ENCODE data around the gene PXDN.
"Not testable (repeated sequence)": the region's sequence is repeated elsewhere in the genome, so short reads cannot be mapped to it uniquely, and the experiment has no call there.

PXDN gene

GRCh38 chr2:1727101-1727771 is 17.1 kb downstream of the PXDN start:
- no peak for DNase-seq

- DNase-seq = no peak
These were observed 17.8 kb downstream of the PXDN start for GRCh38 chr2:1726558-1726957.

- not testable (repeated sequence) for DNase-seq
These were observed 20.0 kb downstream of the PXDN start for GRCh38 chr2:1724351-1724750.

- no peak for DNase-seq
These were observed 20.8 kb downstream of the PXDN start for GRCh38 chr2:1723397-1724042.

- no peak for DNase-seq
These were observed 21.6 kb downstream of the PXDN start for GRCh38 chr2:1722692-1723091.

- no peak for DNase-seq
These were observed 22.3 kb downstream of the PXDN start for GRCh38 chr2:1721706-1722646.

- DNase-seq = no peak
These were observed 25.7 kb downstream of the PXDN start for GRCh38 chr2:1718339-1719220.

GRCh38 chr2:1717113-1717512 is 27.2 kb downstream of the PXDN start:
- DNase-seq = peak in 29 of 56 donors; percentile 10 to 67 (median 35)

GRCh38 chr2:1716441-1716840 is 27.9 kb downstream of the PXDN start:
- no peak for DNase-seq

GRCh38 chr2:1716014-1716305 is 28.4 kb downstream of the PXDN start:
- not testable (repeated sequence) for DNase-seq

GRCh38 chr2:1715184-1716013 is 28.9 kb downstream of the PXDN start:
- no peak for DNase-seq

GRCh38 chr2:1714291-1715064 is 29.8 kb downstream of the PXDN start:
- DNase-seq = no peak

GRCh38 chr2:1713839-1714236 is 30.5 kb downstream of the PXDN start:
- no peak for DNase-seq

GRCh38 chr2:1713142-1713838 is 31.0 kb downstream of the PXDN start:
- DNase-seq = no peak

GRCh38 chr2:1709946-1710560 is 34.3 kb downstream of the PXDN start:
- DNase-seq = no peak

- DNase-seq = no peak
These were observed 35.0 kb downstream of the PXDN start for GRCh38 chr2:1709335-1709605.

- no peak for DNase-seq
These were observed 35.6 kb downstream of the PXDN start for GRCh38 chr2:1708476-1709334.
